BE2C (cell line): ENCODE measurements around the gene MAN2A2.

Experiments used
- DNase-seq: peaks from one replicate; pipeline ENCODE4 v3.0.0-alpha.2; 2020
- H3K27me3 ChIP-seq: fragments of 250-450 bp; sonication (Bioruptor Pico); 2 replicates; pipeline ENCODE4 v1.5.1; 2020; ENCODE audit warnings: mild to moderate bottlenecking
- H3K36me3 ChIP-seq: fragments of 250-450 bp; sonication (Bioruptor Pico); 2 replicates; pipeline ENCODE4 v1.5.1; 2020; ENCODE audit warnings: mild to moderate bottlenecking
- H3K4me1 ChIP-seq: fragments of 250-450 bp; sonication (Bioruptor Pico); 2 replicates; pipeline ENCODE4 v1.5.1; 2020
- H3K4me3 ChIP-seq: 2 replicates; pipeline ENCODE4 v1.5.1; 2011; ENCODE audit warnings: low read depth, low read length
- H3K9me3 ChIP-seq: fragments of 250-450 bp; sonication (Bioruptor Pico); 2 replicates; pipeline ENCODE4 v1.5.1; 2020
- TF ChIP-seq, protein P1 (sequence below): IDR thresholded peaks from 2 replicates; pipeline ENCODE4 v1.5.1; 2012; ENCODE audit warnings: mild to moderate bottlenecking, low read depth, low read length

The MAN2A2 gene

DNA sequence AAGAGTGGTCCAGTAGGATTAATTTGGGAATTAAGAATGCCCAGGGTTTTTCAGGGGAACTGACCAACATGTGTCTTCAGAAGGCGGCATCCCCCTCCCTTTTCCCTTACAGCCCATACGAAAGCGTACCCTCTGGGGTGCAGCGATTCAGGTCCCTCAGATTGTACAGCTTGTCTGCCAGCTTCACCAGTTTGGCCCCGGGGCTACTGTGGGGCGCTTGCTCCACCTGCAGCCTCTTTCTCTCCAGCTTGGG lies 28.4 kb downstream of the MAN2A2 start:
- DNase-seq: no peak
- Histone ChIP-seq H3K36me3 (no peaks in the 10 kb centered on the region), H3K27me3 (no peaks in the 10 kb centered on the region), H3K9me3 (no peaks in the 10 kb centered on the region), H3K4me3 (peak overlapping the region; percentile 95), H3K4me1 (0 out of 2 replicates have a peak, but pooled peaks cover 3% of the 10 kb centered on the region)
- TF ChIP-seq, protein P1, sequence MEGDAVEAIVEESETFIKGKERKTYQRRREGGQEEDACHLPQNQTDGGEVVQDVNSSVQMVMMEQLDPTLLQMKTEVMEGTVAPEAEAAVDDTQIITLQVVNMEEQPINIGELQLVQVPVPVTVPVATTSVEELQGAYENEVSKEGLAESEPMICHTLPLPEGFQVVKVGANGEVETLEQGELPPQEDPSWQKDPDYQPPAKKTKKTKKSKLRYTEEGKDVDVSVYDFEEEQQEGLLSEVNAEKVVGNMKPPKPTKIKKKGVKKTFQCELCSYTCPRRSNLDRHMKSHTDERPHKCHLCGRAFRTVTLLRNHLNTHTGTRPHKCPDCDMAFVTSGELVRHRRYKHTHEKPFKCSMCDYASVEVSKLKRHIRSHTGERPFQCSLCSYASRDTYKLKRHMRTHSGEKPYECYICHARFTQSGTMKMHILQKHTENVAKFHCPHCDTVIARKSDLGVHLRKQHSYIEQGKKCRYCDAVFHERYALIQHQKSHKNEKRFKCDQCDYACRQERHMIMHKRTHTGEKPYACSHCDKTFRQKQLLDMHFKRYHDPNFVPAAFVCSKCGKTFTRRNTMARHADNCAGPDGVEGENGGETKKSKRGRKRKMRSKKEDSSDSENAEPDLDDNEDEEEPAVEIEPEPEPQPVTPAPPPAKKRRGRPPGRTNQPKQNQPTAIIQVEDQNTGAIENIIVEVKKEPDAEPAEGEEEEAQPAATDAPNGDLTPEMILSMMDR: no peak

DNA sequence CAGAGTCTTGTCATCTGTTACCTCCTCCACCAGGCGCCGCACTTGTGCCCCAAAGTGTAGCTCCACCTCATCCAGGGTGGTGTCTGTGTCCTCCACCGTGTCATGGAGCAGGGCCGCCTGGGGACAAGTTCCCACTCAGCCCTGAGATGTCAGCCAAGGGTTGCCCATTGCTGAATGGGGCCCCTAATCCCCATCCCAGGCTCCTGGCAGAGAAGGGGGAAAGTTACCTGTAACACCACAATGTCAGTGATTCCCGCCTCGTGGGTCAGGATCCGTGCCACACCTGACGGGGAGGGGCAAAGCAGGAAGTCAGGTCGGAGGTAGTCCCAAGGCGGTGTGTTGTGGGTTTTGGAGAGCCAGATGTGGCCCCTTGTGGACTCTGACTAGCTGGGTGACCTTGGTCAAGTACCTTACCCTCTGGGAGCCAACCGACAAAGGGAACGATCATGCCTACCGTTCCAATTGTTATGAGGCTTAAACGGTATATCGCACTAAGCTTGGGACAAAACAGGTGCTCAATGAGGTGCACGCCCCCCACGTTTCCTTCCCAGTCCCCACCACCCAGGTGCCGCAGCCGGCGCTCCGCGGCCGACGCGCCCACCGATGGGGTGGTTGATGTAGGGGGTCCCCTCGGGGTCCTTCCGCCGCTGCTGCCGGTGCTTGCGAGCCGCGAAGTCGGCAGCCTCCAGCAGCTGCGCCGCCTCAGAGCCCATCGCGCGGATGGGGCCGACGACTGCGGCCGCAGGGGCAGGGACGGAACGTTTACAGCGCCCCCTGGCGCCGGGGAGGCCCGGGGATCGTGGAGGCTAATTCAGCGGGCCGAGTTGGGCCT lies 28.9 kb downstream of the MAN2A2 start, which contains the start of gene HDDC3:
Gene HDDC3 (minus strand): TSS at position 722 of the 832 bp plus-strand sequence. CDS start 9 bp downstream, at position 713.
- Histone ChIP-seq H3K4me1 (0 out of 2 replicates have a peak, but pooled peaks cover 3% of the 10 kb centered on the region), H3K9me3 (no peaks in the 10 kb centered on the region), H3K4me3 (peak within 1 kb of the TSS; percentile 95), H3K27me3 (no peaks in the 10 kb centered on the region), H3K36me3 (no peaks in the 10 kb centered on the region)
- DNase-seq: peak; percentile 94
- TF ChIP-seq, protein P1: peak; percentile 88

DNA sequence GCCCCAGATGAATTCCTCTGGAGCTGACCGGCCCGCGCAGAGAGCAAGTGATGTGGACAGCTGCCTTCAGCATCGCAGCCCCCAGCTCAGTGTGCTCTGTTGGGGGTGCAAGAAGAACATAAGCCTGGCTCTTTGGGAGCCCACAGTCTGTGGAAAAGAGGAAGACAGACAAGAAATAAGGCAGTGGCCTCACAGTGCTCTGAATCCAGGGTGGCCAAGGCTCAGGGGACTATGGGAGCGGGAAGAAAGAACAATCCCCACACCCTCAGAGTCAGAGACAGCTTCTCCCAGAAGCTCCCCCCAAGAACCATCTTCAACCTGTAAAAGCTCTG lies 29.5 kb downstream of the MAN2A2 start:
- Histone ChIP-seq H3K9me3 (no peaks in the 10 kb centered on the region), H3K4me1 (0 out of 2 replicates have a peak, but pooled peaks cover 3% of the 10 kb centered on the region), H3K36me3 (no peaks in the 10 kb centered on the region), H3K27me3 (no peaks in the 10 kb centered on the region), H3K4me3 (peak overlapping the region; percentile 95)
- DNase-seq: no peak
- TF ChIP-seq, protein P1: no peak

DNA sequence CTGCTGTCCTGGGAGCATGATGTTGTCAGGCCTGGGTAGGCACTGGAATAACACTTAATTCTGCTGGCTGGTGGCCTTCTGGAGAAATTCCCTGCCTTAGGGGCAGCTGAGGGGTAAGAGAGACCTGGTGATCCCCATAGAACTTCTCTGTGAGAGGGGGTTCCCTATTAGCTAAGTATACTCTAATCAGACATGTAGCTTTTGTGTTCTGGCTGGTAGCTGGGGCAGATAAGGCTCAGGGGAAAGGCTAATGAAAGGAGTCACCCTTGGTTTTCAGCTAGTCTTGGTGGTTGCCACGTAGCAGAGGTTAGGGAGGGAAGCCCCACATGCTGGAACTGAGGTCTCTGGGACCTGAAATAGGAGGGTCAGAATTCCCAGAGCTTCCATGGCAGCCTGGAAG lies 30.2 kb downstream of the MAN2A2 start:
- Histone ChIP-seq H3K4me1 (0 out of 2 replicates have a peak, but pooled peaks cover 3% of the 10 kb centered on the region), H3K27me3 (no peaks in the 10 kb centered on the region), H3K9me3 (no peaks in the 10 kb centered on the region), H3K4me3 (no peak overlapping the region), H3K36me3 (0 out of 2 replicates have a peak, but pooled peaks cover under 1% of the 10 kb centered on the region)
- no peak for DNase-seq
- TF ChIP-seq, protein P1: no peak

DNA sequence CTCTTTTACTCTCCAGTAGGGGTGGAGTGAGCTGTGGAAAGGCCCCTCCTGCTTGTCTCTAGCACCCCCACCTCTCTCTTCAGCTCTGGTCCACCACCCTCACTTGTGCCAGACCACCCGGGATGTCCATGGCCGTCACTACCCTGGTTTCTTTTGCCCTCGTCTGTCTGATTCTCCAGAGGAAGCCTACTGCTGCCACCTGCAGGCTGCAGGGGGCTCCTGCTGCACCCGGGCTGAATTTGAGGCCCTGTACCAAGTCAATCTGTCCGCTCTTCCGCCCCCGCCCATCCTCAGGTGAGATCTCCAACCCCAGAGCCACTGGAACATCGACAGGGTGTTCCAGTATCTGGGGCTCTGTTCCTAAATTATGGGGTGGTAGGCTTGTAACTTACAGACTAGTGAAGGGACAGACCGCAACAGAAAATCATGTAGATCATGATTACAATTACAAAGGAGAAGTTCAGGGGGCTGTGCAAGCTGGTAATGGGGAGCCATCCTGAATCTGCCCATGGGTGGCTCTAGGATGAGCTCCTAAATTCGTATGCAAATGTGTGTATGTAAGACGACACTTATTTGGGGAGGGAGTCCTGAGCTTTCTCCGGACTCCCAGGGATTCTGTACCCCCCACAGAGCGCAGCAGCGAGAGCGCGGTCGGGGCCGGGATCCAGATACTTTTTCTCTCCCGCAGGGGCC lies 31.3 kb downstream of the MAN2A2 start:
- Histone ChIP-seq H3K36me3 (peaks cover 9% of the 10 kb centered on the region), H3K9me3 (no peaks in the 10 kb centered on the region), H3K27me3 (no peaks in the 10 kb centered on the region), H3K4me3 (peak overlapping the region; percentile 62), H3K4me1 (0 out of 2 replicates have a peak, but pooled peaks cover 3% of the 10 kb centered on the region)
- DNase-seq: peak; percentile 91
- TF ChIP-seq, protein P1: peak; percentile 94
